ACHN (cell line): ENCODE measurements around the gene ABI3BP.
"Not testable (repeated sequence)": the region's sequence is repeated elsewhere in the genome, so short reads cannot be mapped to it uniquely, and the experiment has no call there.

Experiments
- DNase-seq: peaks from one replicate; pipeline ENCODE4 v3.0.0-alpha.2; 2015
- in situ Hi-C: cut with HindIII; loops from 2 replicates; pipeline ENCODE4 v1.10.0; 2017; ENCODE audit warnings: low sequenced_read_pairs, low pct_ligation_motif_present, low pct_unique_long_range_greater_than_20kb

The ABI3BP gene

GRCh38 chr3:100993309-100993708 lies at the start of gene ABI3BP:
Gene ABI3BP, minus strand, starts transcription at chr3:100993421. Its CDS starts 37 bp downstream, at chr3:100993384.
- in situ Hi-C loops, result no loop called here
- DNase-seq, result peak; percentile 78

GRCh38 chr3:101039285-101039684 lies 46.1 kb upstream of the ABI3BP start:
- DNase-seq, result peak; percentile 5
- in situ Hi-C loops, result no loop called here

- in situ Hi-C loops, result no loop called here
- no peak for DNase-seq
Measured at GRCh38 chr3:101038880-101039279, 45.7 kb upstream of the ABI3BP start.

- DNase-seq, result no peak
- in situ Hi-C loops, result no loop called here
Measured at GRCh38 chr3:101038393-101038792, 45.2 kb upstream of the ABI3BP start.

GRCh38 chr3:101037613-101038012 lies 44.4 kb upstream of the ABI3BP start:
- DNase-seq, result no peak
- in situ Hi-C loops, result no loop called here

- no peak for DNase-seq
- in situ Hi-C loops, result no loop called here
Measured at GRCh38 chr3:101036676-101037075, 43.5 kb upstream of the ABI3BP start.

- DNase-seq, result peak; percentile 97
- in situ Hi-C loops, result no loop called here
Measured at GRCh38 chr3:101036213-101036618, 43.0 kb upstream of the ABI3BP start.

- in situ Hi-C loops, result no loop called here
- no peak for DNase-seq
Measured at GRCh38 chr3:101027286-101027685, 34.1 kb upstream of the ABI3BP start.

GRCh38 chr3:101026881-101027280 lies 33.7 kb upstream of the ABI3BP start:
- DNase-seq, result no peak
- in situ Hi-C loops, result no loop called here

GRCh38 chr3:101026244-101026643 lies 33.0 kb upstream of the ABI3BP start:
- in situ Hi-C loops, result no loop called here
- no peak for DNase-seq

GRCh38 chr3:101020351-101021015 lies 27.3 kb upstream of the ABI3BP start:
- DNase-seq, result no peak
- in situ Hi-C loops, result no loop called here

GRCh38 chr3:101017017-101017416 lies 23.8 kb upstream of the ABI3BP start:
- in situ Hi-C loops, result no loop called here
- no peak for DNase-seq

- in situ Hi-C loops, DNase-seq: not testable (repeated sequence)
Measured at GRCh38 chr3:101012312-101012711, 19.1 kb upstream of the ABI3BP start.

GRCh38 chr3:101011136-101011535 lies 17.9 kb upstream of the ABI3BP start:
- no peak for DNase-seq
- in situ Hi-C loops, result no loop called here

- DNase-seq, result no peak
- in situ Hi-C loops, result no loop called here
Measured at GRCh38 chr3:101010296-101010695, 17.1 kb upstream of the ABI3BP start.

GRCh38 chr3:101009386-101009785 lies 16.2 kb upstream of the ABI3BP start:
- in situ Hi-C loops, result no loop called here
- no peak for DNase-seq

GRCh38 chr3:100999160-100999559 lies 5.9 kb upstream of the ABI3BP start:
- in situ Hi-C loops, result no loop called here
- DNase-seq, result no peak

GRCh38 chr3:100994809-100995208 lies 1.6 kb upstream of the ABI3BP start:
- DNase-seq, result no peak
- in situ Hi-C loops, result no loop called here

- in situ Hi-C loops, result no loop called here
- no peak for DNase-seq
Measured at GRCh38 chr3:100994187-100994586, 966 bp upstream of the ABI3BP start.

- in situ Hi-C loops, result no loop called here
- DNase-seq, result peak; percentile 49
Measured at GRCh38 chr3:100992231-100993012, 799 bp downstream of the ABI3BP start.
